Motor neuron (in vitro differentiated cells): Measurements from ENCODE around the gene MDM2. TPM values are rescaled to one million over a fixed set of nuclear protein-coding genes. Genes with fewer than 3 reads are reported as not detected.
A peak's percentile ranks its signal among the peaks of the same experiment; 100 is the strongest.

Experiments used
- ATAC-seq, 8 experiments: fragments of 200-7000 bp; cut with Tn5 transposase; replicated peaks in 6 of 8; 2 replicates each; pipeline ENCODE4 v1.8.0; 2021; ENCODE audit warnings: mild to moderate bottlenecking in 8 of 8, moderate library complexity in 8 of 8
- H3K27ac ChIP-seq, 2 donors: fragments of 250-450 bp; sonication (Bioruptor Pico); 2 replicates each; pipeline ENCODE4 v1.9.0; 2021; ENCODE audit warnings: antibody characterized with exemption in 2 of 2, mild to moderate bottlenecking in 2 of 2, moderate library complexity in 1 of 2
- H3K4me1 ChIP-seq, 2 donors: fragments of 250-450 bp; sonication (Bioruptor Pico); replicated peaks in 1 of 2; 2 replicates each; pipeline ENCODE4 v1.6.1; 2021; ENCODE audit warnings: antibody characterized with exemption in 2 of 2, mild to moderate bottlenecking in 2 of 2, moderate library complexity in 1 of 2
- H3K4me3 ChIP-seq, 5 donors: fragments of 250-450 bp; sonication (Bioruptor Pico); 2 replicates each; pipeline ENCODE4 v1.9.0; 2021; ENCODE audit warnings: antibody characterized with exemption in 5 of 5, mild to moderate bottlenecking in 5 of 5, moderate library complexity in 4 of 5
- WGBS, 10 experiments: fragments of 450-650 bp; shearing (Covaris generic); methylation state at CpG; one replicate each; pipeline ENCODE4 v1.0.0; 2022; 5-methylcytosine and 5-hydroxymethylcytosine counted together
- in situ Hi-C, 9 experiments: fragments of 400-800 bp; cut with MboI; loops; one replicate each; pipeline ENCODE4 v1.15.0; 2021; ENCODE audit warnings: low sequenced_read_pairs in 9 of 9, low pct_unique_long_range_greater_than_20kb in 2 of 9; ENCODE audit not compliant: unreplicated experiment in 9 of 9
- total RNA-seq, 8 experiments: library from RNA; unstranded; fragments of 300-600 nt; gene quantifications; 2 replicates each; pipeline versions ENCODE4 v1.2.3 to v1.2.4, GENCODE V29; 2022

MDM2 gene
- total RNA-seq, 8 experiments from 2014 or later = 33.6 to 384 (median 99.5) TPM

DNA sequence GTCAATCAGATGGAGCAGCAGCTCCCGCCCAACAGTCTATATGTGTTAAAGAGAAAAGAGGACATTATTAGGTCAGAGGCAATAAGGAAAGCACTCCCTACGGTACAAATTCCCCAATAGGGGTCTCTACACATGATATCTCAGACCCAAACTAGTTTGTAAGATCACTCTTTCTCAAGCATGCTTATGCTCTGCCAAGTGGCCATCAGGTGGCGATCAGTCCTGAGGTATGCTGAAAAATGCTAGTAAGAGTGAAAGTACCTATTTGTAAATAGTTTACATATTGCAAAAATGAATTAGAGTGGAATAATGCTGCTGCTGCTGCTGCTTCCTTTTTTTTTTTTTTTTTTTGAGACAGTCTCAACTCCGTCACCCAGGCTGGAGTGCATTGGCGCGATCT lies 63.9 kb downstream of the MDM2 start:
- WGBS, 10 experiments = 29 to 83% (median 70%) methylated on average over 1 to 5 of the region's 6 CpGs; no CpG with 5 or more reads in 3 of the 10 experiments
- in situ Hi-C loops = loop anchor here in 2 of 9 experiments (10.0 to 25.0 kb wide), 2 partner anchors 203 to 215 kb away; no protein-coding TSS in a partner anchor
- peak in 1 of 8 experiments; percentile 40 for ATAC-seq

DNA sequence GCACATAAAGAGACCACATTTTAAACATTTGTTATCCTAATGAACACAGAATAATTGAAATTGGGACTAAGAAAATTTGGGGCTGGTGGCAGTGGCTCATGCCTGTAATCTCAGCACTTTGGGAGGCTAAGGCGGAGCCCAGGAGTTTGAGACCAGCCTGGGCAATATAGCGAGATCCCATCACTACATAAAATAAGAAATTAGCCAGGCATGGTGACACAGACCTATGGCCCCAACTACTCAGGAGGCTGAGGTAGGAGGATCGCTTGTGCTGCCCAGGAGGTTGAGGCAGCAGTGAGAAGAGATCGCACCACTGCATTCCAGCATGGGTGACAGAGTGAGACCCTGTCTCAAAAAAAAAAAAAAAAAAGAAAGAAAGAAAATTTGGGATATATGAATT lies 65.3 kb downstream of the MDM2 start:
- no peak overlapping the region for H3K4me3 ChIP-seq
- in situ Hi-C loops = loop anchor here in 2 of 9 experiments (10.0 to 25.0 kb wide), 2 partner anchors 201 to 214 kb away; no protein-coding TSS in a partner anchor
- no peak overlapping the region for H3K27ac ChIP-seq
- WGBS, 10 experiments = 92 to 100% (median 100%) methylated on average over 2 to 4 of the region's 4 CpGs; no CpG with 5 or more reads in 3 of the 10 experiments
- peaks cover 0 to 5% of the 10 kb centered on the region in 2 donors for H3K4me1 ChIP-seq
- no peak for ATAC-seq

More for the DNA sequence above, 63.9 kb downstream of the MDM2 start:
- H3K27ac ChIP-seq = no peak overlapping the region
- H3K4me1 ChIP-seq = peaks cover 0 to 5% of the 10 kb centered on the region in 2 donors
- H3K4me3 ChIP-seq = no peak overlapping the region

DNA sequence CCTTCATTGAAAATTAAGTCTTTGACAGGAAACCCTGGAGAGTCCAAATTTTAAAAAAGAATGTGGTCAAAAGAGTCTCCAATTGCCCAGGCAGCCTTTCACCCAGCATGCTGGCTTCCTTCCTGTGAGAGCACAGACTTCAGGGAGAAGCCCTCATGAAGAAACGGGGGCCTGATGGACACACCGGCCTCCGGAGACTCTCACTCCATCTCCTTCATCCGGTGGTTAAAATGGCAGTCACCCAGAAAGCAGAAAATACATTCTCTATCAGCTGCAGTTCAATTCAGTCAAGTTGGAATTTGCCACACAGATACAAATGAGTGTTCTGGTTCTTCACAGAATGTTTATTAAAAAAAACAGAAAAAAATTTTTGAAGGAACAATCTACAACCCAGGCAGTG lies 68.5 kb downstream of the MDM2 start:
- in situ Hi-C loops = loop anchor here in 1 of 9 experiments (10.0 kb wide), 1 partner anchor 198 kb away; no protein-coding TSS in a partner anchor
- ATAC-seq = no peak
- WGBS, 10 experiments = 22 to 100% (median 58%) methylated on average over 2 to 4 of the region's 4 CpGs; no CpG with 5 or more reads in 2 of the 10 experiments
- Histone ChIP-seq H3K4me3 (no peak overlapping the region), H3K27ac (no peak overlapping the region), H3K4me1 (peaks cover 0 to 5% of the 10 kb centered on the region in 2 donors)

DNA sequence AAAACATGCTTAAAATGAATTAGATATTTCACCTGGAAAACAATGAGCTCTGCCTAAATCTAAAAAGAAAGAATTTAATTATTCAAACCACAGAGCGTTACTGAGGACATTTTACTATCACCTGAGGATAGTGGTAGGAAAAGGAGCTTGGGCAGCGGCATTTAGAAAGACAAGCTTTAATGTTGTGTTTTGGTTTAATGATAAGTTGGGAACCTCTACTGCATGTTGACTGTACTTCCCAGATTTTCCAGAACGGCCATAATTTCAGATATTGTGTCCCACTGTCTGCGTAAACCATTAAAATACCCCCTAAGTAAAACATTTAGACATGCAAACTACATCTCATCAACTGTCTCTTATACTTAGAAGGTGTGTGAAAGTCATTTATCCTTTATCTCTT lies 69.6 kb downstream of the MDM2 start:
- ATAC-seq = no peak
- H3K4me1 ChIP-seq = peaks cover 0 to 5% of the 10 kb centered on the region in 2 donors
- H3K27ac ChIP-seq = no peak overlapping the region
- in situ Hi-C loops = loop anchor here in 1 of 9 experiments (10.0 kb wide), 1 partner anchor 197 kb away; no protein-coding TSS in a partner anchor
- 67 to 100% (median 94%) methylated on average over 1 to 4 of the region's 4 CpGs for WGBS, 10 experiments
- no peak overlapping the region for H3K4me3 ChIP-seq

DNA sequence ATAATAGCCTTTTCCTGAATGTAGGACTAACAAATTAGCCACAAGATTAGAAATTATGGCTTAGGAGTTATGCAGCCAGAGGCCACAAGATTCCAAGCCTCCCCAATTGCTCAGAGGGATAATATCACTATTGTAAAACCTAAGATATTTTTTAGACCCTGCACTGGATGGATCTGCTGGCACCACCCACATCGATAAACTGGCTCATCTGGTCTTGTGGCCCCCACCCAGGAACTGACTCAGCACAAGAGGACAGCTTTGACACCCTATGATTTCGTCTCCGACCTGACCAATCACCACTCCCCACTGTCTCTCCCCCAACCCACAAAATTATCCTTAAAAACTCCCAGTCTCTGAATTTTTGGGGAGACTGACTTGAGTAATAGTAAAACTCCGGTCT lies 70.3 kb downstream of the MDM2 start:
- in situ Hi-C loops = loop anchor here in 1 of 9 experiments (10.0 kb wide), 1 partner anchor 197 kb away; no protein-coding TSS in a partner anchor
- Histone ChIP-seq H3K27ac (no peak overlapping the region), H3K4me3 (no peak overlapping the region), H3K4me1 (peaks cover 0 to 5% of the 10 kb centered on the region in 2 donors)
- no peak for ATAC-seq
- 22 to 96% (median 76%) methylated on average over 1 to 4 of the region's 4 CpGs; no CpG with 5 or more reads in 2 of the 10 experiments for WGBS, 10 experiments

DNA sequence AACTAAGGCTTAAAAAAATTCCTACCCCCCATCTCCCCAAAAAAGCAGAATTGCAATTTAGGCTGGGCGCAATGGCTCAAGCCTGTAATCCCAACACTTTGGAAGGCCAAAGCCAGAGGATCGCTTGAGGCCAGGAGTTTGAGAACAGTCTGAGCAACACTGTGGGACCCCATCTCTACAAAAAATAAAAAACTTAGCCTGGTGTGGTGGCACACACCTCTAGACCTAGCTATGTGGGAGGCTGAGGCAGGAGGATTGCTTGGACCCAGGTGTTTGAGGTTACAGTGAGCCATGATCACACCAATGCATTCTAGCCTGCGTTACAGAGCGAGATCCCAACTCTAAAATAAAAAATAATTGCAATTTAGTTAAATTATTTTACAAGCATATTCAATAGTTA lies 70.9 kb downstream of the MDM2 start:
- no peak for ATAC-seq
- WGBS, 10 experiments = 70 to 100% (median 94%) methylated on average over 1 to 4 of the region's 4 CpGs; no CpG with 5 or more reads in 2 of the 10 experiments
- in situ Hi-C loops = loop anchor here in 1 of 9 experiments (10.0 kb wide), 1 partner anchor 196 kb away; no protein-coding TSS in a partner anchor

DNA sequence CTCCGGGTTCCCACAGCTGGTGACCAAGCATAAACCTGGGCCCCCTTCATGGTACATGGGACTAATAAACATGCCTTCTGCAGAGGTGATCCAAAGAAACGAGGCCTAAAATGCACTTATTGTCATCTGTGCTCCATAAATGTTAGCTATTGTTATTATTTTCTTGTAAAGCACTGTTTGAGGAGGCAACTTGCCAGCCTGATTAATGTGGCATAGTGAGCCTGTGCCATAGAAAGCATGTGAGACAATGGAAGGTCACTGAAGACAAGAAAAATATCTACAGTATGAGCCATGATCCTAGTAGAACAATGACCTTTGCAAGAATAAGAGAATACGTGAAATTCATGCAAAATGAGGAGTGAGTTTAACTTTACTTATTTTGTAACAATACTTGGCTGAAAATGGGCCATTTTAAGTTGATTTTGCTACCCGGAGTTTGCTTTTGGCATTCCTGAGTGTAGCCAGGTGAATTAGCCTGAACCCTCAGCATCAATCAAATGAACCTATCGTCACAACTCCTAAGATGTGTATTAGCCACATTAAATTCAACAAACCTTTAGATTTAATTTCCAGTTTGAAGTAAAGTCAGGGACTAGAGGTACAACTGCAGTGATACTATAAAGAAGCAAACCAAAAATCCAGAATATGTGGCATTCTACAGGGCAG lies 72.8 kb downstream of the MDM2 start:
- peak in 1 of 8 experiments; percentile 12 for ATAC-seq
- Histone ChIP-seq H3K4me1 (peaks cover 0 to 5% of the 10 kb centered on the region in 2 donors), H3K4me3 (no peak overlapping the region), H3K27ac (no peak overlapping the region)
- in situ Hi-C loops = no loop called here
- WGBS, 10 experiments = 32 to 96% (median 80%) methylated on average over 2 to 5 of the region's 5 CpGs

More for the DNA sequence above, 70.9 kb downstream of the MDM2 start:
- no peak overlapping the region for H3K4me3 ChIP-seq
- no peak overlapping the region for H3K27ac ChIP-seq
- peaks cover 0 to 5% of the 10 kb centered on the region in 2 donors for H3K4me1 ChIP-seq

DNA sequence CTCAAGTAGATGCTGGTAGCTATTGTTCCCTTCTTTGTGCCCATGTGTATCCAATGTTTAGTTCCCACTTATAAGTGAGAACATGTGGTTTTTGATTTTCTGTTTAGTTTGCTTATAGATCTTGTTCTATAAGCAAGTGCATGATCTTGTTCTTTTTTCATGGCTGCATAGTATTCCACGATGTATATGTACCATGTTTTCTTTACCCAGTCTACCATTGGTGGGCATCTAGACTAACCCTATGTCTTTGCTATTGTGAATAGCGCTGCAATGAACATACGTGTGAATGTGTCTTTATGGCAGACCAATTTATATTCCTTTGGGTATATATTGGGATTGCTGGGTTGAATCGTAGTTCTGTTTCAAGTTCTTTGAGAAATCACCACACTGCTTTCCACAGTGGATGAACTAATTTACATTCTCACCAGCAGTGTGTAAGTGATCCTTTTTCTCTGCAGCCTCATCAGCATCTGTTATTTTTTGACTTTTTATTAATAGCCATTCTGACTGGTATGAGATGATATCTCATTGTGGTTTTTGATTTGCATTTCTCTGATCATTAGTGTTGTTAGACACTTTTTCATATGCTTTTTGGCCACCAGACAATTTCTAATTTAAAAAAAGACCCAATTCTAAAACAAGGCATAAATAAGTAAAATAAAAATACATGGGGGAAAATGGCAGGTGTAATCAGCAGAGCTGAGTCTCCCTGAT lies 74.4 kb downstream of the MDM2 start:
- in situ Hi-C loops = no loop called here
- Histone ChIP-seq H3K4me3 (no peak overlapping the region), H3K27ac (no peak overlapping the region), H3K4me1 (no peaks in the 10 kb centered on the region)
- 41 to 98% (median 92%) methylated on average over 2 to 4 of the region's 4 CpGs; no CpG with 5 or more reads in 3 of the 10 experiments for WGBS, 10 experiments
- no peak for ATAC-seq

DNA sequence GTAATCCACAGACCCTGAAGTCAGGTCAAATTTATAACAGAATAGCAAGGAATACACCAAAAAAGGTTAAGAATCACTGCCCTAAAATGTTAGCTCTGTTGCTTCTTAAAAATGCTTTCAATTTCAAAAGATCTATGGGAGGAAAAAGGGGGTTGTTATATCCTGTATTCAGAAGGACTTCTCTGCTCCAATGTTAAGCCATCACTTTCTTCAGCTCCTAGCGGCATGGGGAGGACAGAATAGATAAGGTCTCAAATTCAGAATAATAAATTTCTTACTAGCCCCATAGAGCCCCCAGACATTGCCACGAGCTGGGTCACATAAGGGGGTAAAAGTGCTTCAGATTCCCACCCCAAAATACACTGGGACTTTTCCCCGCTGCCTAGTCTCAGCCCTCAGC lies 75.2 kb downstream of the MDM2 start:
- WGBS, 10 experiments = 40 to 88% (median 71%) methylated on average over 1 to 3 of the region's 3 CpGs
- H3K4me1 ChIP-seq = no peaks in the 10 kb centered on the region
- no peak overlapping the region for H3K27ac ChIP-seq
- H3K4me3 ChIP-seq = no peak overlapping the region
- in situ Hi-C loops = no loop called here
- no peak for ATAC-seq

DNA sequence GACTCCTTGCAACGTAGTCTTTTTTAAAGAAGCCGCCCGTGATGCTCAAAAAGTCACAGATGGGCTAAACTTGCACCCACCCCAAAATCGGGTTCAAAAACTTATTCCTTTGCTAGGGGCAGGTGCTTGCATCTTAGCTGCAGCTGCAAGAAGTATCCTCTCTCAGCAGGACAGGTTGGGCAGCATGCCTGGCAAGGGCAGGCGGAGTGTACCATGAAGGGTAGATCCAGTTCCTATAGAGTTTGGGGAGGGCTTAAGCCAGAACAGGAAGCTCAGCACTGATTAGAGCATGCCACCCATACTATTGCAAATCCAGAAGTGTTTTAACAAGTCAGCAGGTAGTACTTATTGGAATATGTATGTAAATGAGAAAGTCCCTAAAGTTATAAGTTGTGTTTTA lies 76.3 kb downstream of the MDM2 start:
- no peaks in the 10 kb centered on the region for H3K4me1 ChIP-seq
- in situ Hi-C loops = no loop called here
- ATAC-seq = no peak
- 57 to 100% (median 92%) methylated on average over 1 to 5 of the region's 5 CpGs; no CpG with 5 or more reads in 1 of the 10 experiments for WGBS, 10 experiments
- no peak overlapping the region for H3K27ac ChIP-seq
- H3K4me3 ChIP-seq = no peak overlapping the region

DNA sequence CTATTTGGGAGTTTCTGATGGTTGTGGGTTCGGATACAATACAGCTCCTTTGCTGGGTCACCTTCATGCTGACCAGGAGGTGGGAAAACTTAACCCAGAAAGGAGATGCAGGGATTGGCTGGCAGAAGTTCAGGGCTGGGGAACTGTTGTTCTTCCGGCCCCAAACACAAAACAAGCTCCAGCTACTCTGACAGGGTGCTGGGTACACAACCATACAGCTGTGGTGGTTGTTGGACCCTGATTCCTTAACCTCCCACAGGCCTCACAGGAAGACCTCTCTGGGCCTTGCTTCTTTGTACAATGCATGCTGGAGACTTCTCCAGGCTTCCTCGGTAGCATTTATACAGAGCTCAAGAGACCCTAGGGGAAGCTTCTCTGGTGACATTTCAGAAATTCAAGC lies 77.4 kb downstream of the MDM2 start:
- Histone ChIP-seq H3K4me1 (no peaks in the 10 kb centered on the region), H3K27ac (no peak overlapping the region), H3K4me3 (no peak overlapping the region)
- ATAC-seq = no peak
- in situ Hi-C loops = no loop called here
- 40 to 100% (median 97%) methylated on average over 1 to 3 of the region's 3 CpGs; no CpG with 5 or more reads in 4 of the 10 experiments for WGBS, 10 experiments

DNA sequence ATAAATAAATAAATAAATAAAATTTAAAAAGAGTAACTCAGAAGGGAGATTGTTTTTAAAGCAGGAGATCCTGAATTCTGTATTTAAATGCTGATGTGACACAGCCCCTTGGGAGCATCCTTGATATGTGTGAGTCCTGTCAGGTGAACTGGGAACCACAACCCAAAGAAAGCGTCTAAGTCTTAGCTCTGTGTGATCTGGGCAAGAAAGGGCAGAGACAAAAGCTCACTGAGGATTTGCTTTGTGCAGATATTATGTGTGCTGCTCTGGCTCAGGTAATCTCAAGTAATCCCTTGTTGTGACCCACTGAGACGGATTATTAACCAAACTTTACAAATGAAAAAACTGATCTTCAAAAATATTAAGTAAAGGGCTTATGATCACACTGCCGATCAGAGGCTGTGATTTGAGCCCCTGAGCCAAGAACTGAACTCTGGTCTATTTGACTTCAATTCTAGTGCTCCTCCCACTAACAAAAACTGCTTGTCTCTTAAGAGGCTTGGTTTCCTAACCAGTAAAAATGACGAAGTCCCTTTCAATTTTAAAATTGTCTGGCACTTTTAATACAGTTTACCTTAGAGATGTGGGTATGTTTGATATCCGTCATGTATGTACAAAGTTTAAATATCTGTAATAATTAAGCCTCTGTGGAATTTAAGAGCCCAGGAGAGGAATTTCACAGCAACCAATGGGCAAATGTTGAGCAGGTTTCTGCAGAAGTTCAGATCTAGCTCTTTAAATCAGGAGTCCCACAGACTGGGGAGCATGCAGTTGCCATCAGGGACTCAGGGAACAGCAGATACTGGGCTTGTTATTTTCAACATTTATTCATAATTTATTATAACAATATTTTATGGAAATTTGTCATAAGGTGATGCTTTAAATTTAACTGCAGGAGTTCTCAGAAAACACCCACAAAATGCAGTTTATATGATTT lies 78.9 kb downstream of the MDM2 start:
- peak in 1 of 8 experiments; percentile 9 for ATAC-seq
- Histone ChIP-seq H3K4me3 (no peak overlapping the region), H3K4me1 (no peaks in the 10 kb centered on the region), H3K27ac (no peak overlapping the region)
- in situ Hi-C loops = no loop called here
- 46 to 100% (median 89%) methylated on average over 1 to 4 of the region's 5 CpGs for WGBS, 10 experiments
